ENCODE data around the gene ABCA2.
A peak's percentile ranks its signal among the peaks of the same experiment; 100 is the strongest.
"Not testable (repeated sequence)": the region's sequence is repeated elsewhere in the genome, so short reads cannot be mapped to it uniquely, and the experiment has no call there.

Gene ABCA2

GRCh38 chr9:137046088-137046787 is 18.2 kb upstream of the ABCA2 start, which contains the start of gene NPDC1:
TSS of gene NPDC1 (minus strand) at chr9:137046177. CDS start at chr9:137045989, 188 bp downstream.
- peak; percentile 93 for DNase-seq

GRCh38 chr9:137045294-137046087 is 17.5 kb upstream of the ABCA2 start:
- no peak for DNase-seq

GRCh38 chr9:137044502-137045177 is 16.6 kb upstream of the ABCA2 start:
- no peak for DNase-seq

GRCh38 chr9:137044037-137044436 is 16.0 kb upstream of the ABCA2 start:
- no peak for DNase-seq

- no peak for DNase-seq
Observed at GRCh38 chr9:137042751-137043727, 15.0 kb upstream of the ABCA2 start.

- no peak for DNase-seq
Observed at GRCh38 chr9:137041124-137041523, 13.1 kb upstream of the ABCA2 start.

GRCh38 chr9:137040568-137040967 is 12.5 kb upstream of the ABCA2 start:
- no peak for DNase-seq

GRCh38 chr9:137039611-137040366 is 11.8 kb upstream of the ABCA2 start:
- no peak for DNase-seq

GRCh38 chr9:137038916-137039315 is 10.9 kb upstream of the ABCA2 start:
- no peak for DNase-seq

GRCh38 chr9:137037483-137037882 is 9.4 kb upstream of the ABCA2 start:
- no peak for DNase-seq

- DNase-seq, result no peak
Observed at GRCh38 chr9:137037035-137037434, 9.0 kb upstream of the ABCA2 start.

- no peak for DNase-seq
Observed at GRCh38 chr9:137035937-137036336, 7.9 kb upstream of the ABCA2 start.

- no peak for DNase-seq
Observed at GRCh38 chr9:137035507-137035834, 7.4 kb upstream of the ABCA2 start.

- peak; percentile 94 for DNase-seq
Observed at GRCh38 chr9:137034709-137035506, 6.9 kb upstream of the ABCA2 start.

GRCh38 chr9:137034039-137034708 is 6.1 kb upstream of the ABCA2 start:
- peak; percentile 57 for DNase-seq

GRCh38 chr9:137033481-137033880 is 5.4 kb upstream of the ABCA2 start:
- not testable (repeated sequence) for DNase-seq

- DNase-seq, result peak; percentile 76
Observed at GRCh38 chr9:137032858-137033257, 4.8 kb upstream of the ABCA2 start.

- peak; percentile 58 for DNase-seq
Observed at GRCh38 chr9:137031904-137032640, 4.0 kb upstream of the ABCA2 start, which contains the start of gene FUT7. TSS of gene FUT7 (minus strand) at chr9:137032088. CDS start at chr9:137031991, 97 bp downstream.
